Retinal pigment epithelial cell (primary cell): Measurements from ENCODE around the gene SELENOF.

Source experiments
- DNase-seq: peaks from one replicate; pipeline ENCODE4 v3.0.0-alpha.2; 2010; ENCODE audit warnings: low read depth
- H3K4me3 ChIP-seq: 2 replicates; pipeline ENCODE4 v1.5.1; 2011; ENCODE audit warnings: mild to moderate bottlenecking, low read length, control low read depth, moderate library complexity
- TF ChIP-seq, protein P1 (sequence below): conservative IDR thresholded peaks from 2 replicates; pipeline ENCODE4 v1.5.1; 2011; ENCODE audit warnings: low read depth, low read length, control low read depth, inconsistent platforms

SELENOF gene

DNA sequence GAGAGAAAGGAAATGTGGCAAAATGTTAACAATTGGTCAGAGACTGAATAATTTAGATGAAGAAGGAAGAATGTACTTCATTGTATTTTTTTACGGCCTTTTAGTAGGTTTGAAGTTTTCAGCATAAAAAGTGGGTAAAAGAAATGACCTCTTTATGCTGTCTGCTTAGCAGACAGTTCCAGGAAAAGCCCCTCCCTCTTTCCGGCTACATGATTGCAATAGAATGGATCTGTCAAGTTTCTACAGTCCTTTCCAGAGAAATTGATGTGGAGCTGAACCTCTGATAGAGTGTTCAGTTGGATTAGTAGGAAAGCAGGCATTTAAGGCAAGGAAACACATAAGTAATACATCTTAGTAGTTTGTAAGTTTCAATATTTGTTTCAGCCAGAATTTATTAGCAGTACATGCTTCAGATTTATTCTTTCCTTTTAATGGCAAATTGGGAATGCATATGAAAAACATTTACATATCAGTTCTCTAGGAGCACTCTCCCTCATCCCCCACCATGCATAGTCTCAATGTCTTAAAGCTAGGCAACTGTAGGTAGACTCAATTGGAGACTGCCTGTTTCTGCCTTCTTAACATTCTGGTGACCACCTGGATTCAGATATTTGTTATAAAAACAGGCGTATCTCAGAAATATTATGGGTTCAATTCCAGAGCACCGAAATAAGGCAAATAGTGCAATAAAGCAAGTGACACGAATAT, 36.9 kb upstream of the SELENOF start:
- DNase-seq: no peak
- TF ChIP-seq, protein P1, sequence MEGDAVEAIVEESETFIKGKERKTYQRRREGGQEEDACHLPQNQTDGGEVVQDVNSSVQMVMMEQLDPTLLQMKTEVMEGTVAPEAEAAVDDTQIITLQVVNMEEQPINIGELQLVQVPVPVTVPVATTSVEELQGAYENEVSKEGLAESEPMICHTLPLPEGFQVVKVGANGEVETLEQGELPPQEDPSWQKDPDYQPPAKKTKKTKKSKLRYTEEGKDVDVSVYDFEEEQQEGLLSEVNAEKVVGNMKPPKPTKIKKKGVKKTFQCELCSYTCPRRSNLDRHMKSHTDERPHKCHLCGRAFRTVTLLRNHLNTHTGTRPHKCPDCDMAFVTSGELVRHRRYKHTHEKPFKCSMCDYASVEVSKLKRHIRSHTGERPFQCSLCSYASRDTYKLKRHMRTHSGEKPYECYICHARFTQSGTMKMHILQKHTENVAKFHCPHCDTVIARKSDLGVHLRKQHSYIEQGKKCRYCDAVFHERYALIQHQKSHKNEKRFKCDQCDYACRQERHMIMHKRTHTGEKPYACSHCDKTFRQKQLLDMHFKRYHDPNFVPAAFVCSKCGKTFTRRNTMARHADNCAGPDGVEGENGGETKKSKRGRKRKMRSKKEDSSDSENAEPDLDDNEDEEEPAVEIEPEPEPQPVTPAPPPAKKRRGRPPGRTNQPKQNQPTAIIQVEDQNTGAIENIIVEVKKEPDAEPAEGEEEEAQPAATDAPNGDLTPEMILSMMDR: no peak
- no peak overlapping the region for H3K4me3 ChIP-seq

DNA sequence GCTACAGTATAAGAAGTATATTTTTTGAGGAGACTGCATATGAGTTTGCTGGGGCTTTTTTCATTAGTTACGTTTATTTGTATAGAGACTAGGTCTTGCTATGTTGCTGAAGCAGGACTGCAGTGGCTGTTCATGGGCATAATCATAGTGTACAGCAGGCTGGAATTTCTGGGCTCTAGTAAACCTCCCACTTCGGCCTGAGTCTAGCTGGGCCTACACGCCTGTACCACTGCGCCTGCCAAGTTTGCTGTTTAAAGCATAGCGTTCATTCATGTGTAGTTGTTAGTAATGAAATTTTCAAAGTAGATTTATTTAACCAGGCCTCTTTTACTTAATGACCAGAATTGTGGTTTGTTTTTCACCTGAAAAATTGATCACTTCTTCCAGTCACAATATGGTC, 34.3 kb upstream of the SELENOF start:
- TF ChIP-seq, protein P1: no peak
- no peak overlapping the region for H3K4me3 ChIP-seq
- no peak for DNase-seq

DNA sequence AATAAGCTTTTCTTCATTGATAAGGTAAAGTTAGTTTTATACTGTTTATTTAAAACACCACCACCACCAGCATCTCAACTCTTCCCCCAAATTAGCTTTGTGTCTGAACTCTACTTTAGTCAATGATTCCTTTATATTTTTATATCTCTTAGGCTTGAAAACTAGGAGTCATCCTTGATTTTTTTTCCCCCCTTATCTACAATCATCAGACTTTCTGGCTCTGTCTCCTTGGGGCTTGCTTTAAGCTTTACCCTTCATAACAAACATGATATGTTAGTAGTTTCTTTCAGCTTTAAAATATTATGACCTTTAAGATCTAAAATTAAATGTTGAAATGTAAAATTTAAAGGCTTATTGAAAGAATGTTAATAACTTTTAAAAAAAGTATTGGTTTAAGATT, 28.8 kb upstream of the SELENOF start:
- DNase-seq: no peak
- TF ChIP-seq, protein P1: no peak

DNA sequence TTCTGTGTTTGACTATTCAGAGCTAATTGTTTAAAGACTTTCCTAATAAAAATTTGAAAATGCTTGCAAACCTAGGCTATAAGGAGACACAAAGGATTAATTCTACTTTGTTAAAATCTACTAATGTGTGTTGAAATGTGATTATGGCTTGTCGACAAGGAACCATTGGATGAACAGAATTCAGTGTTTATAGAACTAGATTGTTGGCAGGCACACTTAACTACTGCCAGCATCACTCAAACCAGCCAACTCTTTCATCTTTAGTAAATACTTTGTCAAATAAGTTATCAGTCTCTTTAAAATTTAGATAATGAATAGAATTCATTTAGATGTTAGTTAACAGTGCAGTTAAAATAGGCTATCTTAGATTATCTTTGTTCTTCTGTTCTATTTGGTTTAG, 28.1 kb upstream of the SELENOF start:
- TF ChIP-seq, protein P1: no peak
- no peak overlapping the region for H3K4me3 ChIP-seq
- no peak for DNase-seq

More for the DNA sequence above, 28.8 kb upstream of the SELENOF start:
- H3K4me3 ChIP-seq: no peak overlapping the region

DNA sequence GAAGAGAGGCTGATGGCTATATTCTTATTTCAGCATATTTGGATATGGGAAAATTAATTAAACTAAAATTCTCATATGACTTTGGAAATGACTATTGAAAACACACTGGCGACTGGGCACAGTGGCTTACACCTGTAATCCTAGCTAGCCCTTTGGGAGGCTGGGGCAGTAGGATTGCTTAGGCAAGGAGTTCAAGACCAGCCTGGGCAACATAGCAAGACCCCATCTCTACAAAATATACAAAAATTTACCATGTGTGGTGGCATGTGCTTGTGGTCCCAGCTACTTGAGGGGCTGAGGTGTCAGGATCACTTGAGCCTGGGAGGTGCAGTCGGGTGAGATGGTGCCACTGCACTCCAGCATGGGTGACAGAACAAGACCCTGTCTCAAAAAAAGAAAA, 26.7 kb upstream of the SELENOF start:
- no peak overlapping the region for H3K4me3 ChIP-seq
- no peak for DNase-seq
- TF ChIP-seq, protein P1: no peak

DNA sequence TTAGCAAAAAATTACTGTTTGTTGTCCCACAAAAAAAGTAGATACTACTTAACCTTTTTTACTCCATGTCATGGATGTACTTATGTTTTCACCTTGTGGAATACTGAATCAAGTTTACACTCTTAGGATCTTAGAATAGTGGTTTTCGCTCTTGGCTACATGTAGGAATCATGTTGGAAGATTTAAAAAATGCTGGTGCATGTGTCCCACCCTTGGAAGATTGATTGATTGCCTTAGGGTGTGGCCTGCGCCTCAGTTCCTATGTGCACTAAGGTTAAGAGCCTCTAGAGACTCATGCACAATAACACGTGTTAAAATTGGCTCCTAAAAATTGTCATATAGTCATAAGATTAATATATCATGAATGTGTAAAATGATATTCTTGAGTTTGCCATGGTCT, 25.5 kb upstream of the SELENOF start:
- TF ChIP-seq, protein P1: no peak
- no peak for DNase-seq
- no peak overlapping the region for H3K4me3 ChIP-seq

DNA sequence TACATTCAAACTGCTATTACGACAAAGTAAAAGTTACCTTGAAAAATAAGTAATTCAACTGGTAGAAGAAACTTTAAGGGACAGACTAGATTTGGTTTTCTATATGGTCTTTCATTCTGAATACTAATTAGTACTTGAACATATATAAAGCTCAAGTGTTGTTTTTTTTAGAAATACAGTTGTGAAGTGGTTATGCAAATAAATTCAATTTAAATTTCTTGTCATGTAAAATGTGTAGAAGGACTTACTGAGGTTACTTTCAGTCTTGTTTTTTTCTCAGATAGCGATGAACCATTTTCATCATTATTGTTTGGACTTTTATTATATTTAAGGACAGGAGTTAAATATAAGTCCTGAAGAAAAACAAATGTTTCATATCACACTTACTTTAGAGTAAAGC, 24.9 kb upstream of the SELENOF start:
- no peak overlapping the region for H3K4me3 ChIP-seq
- no peak for DNase-seq
- TF ChIP-seq, protein P1: no peak
